ENCODE results near the gene NHSL1. TPM values are rescaled to one million over a fixed set of nuclear protein-coding genes. Genes with fewer than 3 reads are reported as not detected.

The NHSL1 gene
- total and polyA plus RNA-seq, 7 donors: 0.08 to 2.3 (median 1.2) TPM

GRCh38 chr6:138442663-138443062 lies 56.6 kb downstream of the NHSL1 start:
- H3K4me1 ChIP-seq: no peaks in the 10 kb centered on the region
- WGBS, 3 donors: 91 to 100% (median 98%) methylated on average over 2 of the region's 2 CpGs
- H3K4me3 ChIP-seq: no peak overlapping the region
- no peak for TF ChIP-seq CTCF (IDR thresholded peaks at IDR 0.05)
- no peaks in the 10 kb centered on the region for H3K9me3 ChIP-seq
- ATAC-seq: no peak
- intact Hi-C loops (cut with DNase I): no loop called here
- no peaks in the 10 kb centered on the region for H3K27me3 ChIP-seq (ENCODE audit: insufficient read depth in 3 of 3, low read length in 2 of 3)
- no peak overlapping the region for H3K27ac ChIP-seq
- no peak for DNase-seq
- peaks cover 0 to 2% of the 10 kb centered on the region in 2 donors for H3K36me3 ChIP-seq (ENCODE audit: insufficient read depth in 1 of 2, low read depth in 1 of 2)

- Histone ChIP-seq H3K36me3 (ENCODE audit: insufficient read depth in 1 of 2, low read depth in 1 of 2) (peaks cover 0 to 2% of the 10 kb centered on the region in 2 donors), H3K9me3 (no peaks in the 10 kb centered on the region), H3K4me3 (no peak overlapping the region), H3K27me3 (ENCODE audit: insufficient read depth in 3 of 3, low read length in 2 of 3) (no peaks in the 10 kb centered on the region), H3K4me1 (no peaks in the 10 kb centered on the region), H3K27ac (no peak overlapping the region)
- no peak for DNase-seq
- no peak for TF ChIP-seq CTCF (IDR thresholded peaks at IDR 0.05)
- intact Hi-C loops (cut with DNase I): no loop called here
- no peak for ATAC-seq
- 89 to 99% (median 95%) methylated on average over 6 of the region's 6 CpGs for WGBS, 3 donors
Observed at GRCh38 chr6:138441965-138442364, 57.3 kb downstream of the NHSL1 start.

GRCh38 chr6:138440758-138441357 lies 58.4 kb downstream of the NHSL1 start:
- Histone ChIP-seq H3K36me3 (ENCODE audit: insufficient read depth in 1 of 2, low read depth in 1 of 2) (peaks cover 0 to 2% of the 10 kb centered on the region in 2 donors), H3K27me3 (ENCODE audit: insufficient read depth in 3 of 3, low read length in 2 of 3) (no peaks in the 10 kb centered on the region), H3K4me1 (no peaks in the 10 kb centered on the region), H3K27ac (no peak overlapping the region), H3K4me3 (no peak overlapping the region), H3K9me3 (no peaks in the 10 kb centered on the region)
- no peak for DNase-seq
- WGBS, 3 donors: 83 to 88% (median 86%) methylated on average over 4 of the region's 4 CpGs
- intact Hi-C loops (cut with DNase I): no loop called here
- no peak for TF ChIP-seq CTCF (IDR thresholded peaks at IDR 0.05)
- ATAC-seq: no peak

- WGBS, 3 donors: 75 to 81% (median 80%) methylated on average over 3 of the region's 3 CpGs
- TF ChIP-seq CTCF (IDR thresholded peaks at IDR 0.05): no peak
- no peak overlapping the region for H3K27ac ChIP-seq
- H3K9me3 ChIP-seq: no peaks in the 10 kb centered on the region
- peaks cover 0 to 2% of the 10 kb centered on the region in 2 donors for H3K36me3 ChIP-seq (ENCODE audit: insufficient read depth in 1 of 2, low read depth in 1 of 2)
- no peak overlapping the region for H3K4me3 ChIP-seq
- ATAC-seq: no peak
- no peak for DNase-seq
- no peaks in the 10 kb centered on the region for H3K27me3 ChIP-seq (ENCODE audit: insufficient read depth in 3 of 3, low read length in 2 of 3)
- H3K4me1 ChIP-seq: no peaks in the 10 kb centered on the region
- intact Hi-C loops (cut with DNase I): no loop called here
Observed at GRCh38 chr6:138440296-138440695, 59.0 kb downstream of the NHSL1 start.

- WGBS, 3 donors: 64 to 77% (median 72%) methylated on average over 7 of the region's 7 CpGs
- no peaks in the 10 kb centered on the region for H3K4me1 ChIP-seq
- DNase-seq (no peak), ATAC-seq (no peak)
- no peaks in the 10 kb centered on the region for H3K9me3 ChIP-seq
- peaks cover 0 to 2% of the 10 kb centered on the region in 2 donors for H3K36me3 ChIP-seq (ENCODE audit: insufficient read depth in 1 of 2, low read depth in 1 of 2)
- H3K27ac ChIP-seq: no peak overlapping the region
- no peaks in the 10 kb centered on the region for H3K27me3 ChIP-seq (ENCODE audit: insufficient read depth in 3 of 3, low read length in 2 of 3)
- intact Hi-C loops (cut with DNase I): no loop called here
- H3K4me3 ChIP-seq: no peak overlapping the region
- TF ChIP-seq CTCF (IDR thresholded peaks at IDR 0.05): no peak
Observed at GRCh38 chr6:138439546-138439945, 59.7 kb downstream of the NHSL1 start.

Measured in psoas muscle (tissue), 8 donors.